Smooth muscle cell of bladder (primary cell): ENCODE measurements around the gene CPO. TPM values are rescaled to one million over a fixed set of nuclear protein-coding genes. Genes with fewer than 3 reads are reported as not detected.

Experiments used
- total RNA-seq: library from RNA; depleted of rRNA; stranded (reverse); fragments of >200 nt; gene quantifications from 2 replicates; pipeline ENCODE4 v1.2.3, GENCODE V29; 2014

Gene CPO
- 0.09 TPM in 1 of 2 replicates, not detected in the other for total RNA-seq

GRCh38 chr2:206939340-206939739 lies at the start of gene CPO:
TSS of gene CPO (plus strand) at chr2:206939518. CDS start at chr2:206939600, 82 bp downstream.

Other genes starting within 250 kb of the CPO start
- not detected in 2 replicates for gene DYTN, start 221.1 kb upstream of the CPO start, total RNA-seq
- 1.4 and 2.0 TPM in 2 replicates for gene MDH1B, start 174.2 kb upstream of the CPO start, total RNA-seq
- gene FASTKD2, start 173.9 kb upstream of the CPO start, total RNA-seq, result 33.0 and 36.3 TPM in 2 replicates
- gene KLF7, start 226.4 kb downstream of the CPO start, total RNA-seq, result 10.1 and 13.5 TPM in 2 replicates